Endothelial cell of umbilical vein (primary cell): ENCODE results near the gene GORASP1. TPM values are rescaled to one million over a fixed set of nuclear protein-coding genes. Genes with fewer than 3 reads are reported as not detected.

ENCODE experiments used
- BruUV-seq: library from RNA; stranded (reverse); fragments of 400-500 nt; replicated peaks from 2 replicates; lab custom pipeline; 2021; lab: Mats Ljungman, UMichigan
- CTCF ChIA-PET: fragments of 300-600, 350-600 bp; sonication (Branson Sonifier 250); formaldehyde crosslinking; loops from one replicate; lab custom pipeline; 2021; ENCODE audit warnings: antibody characterized with exemption, inconsistent platforms; lab: Charles Lee
- POLR2A ChIA-PET: fragments of 300-600, 350-600 bp; sonication (Branson Sonifier 250); formaldehyde crosslinking; loops from one replicate; lab custom pipeline; 2021; ENCODE audit warnings: antibody characterized with exemption, inconsistent platforms; lab: Charles Lee
- DNase-seq: peaks from one replicate; pipeline ENCODE4 v3.0.0-alpha.2; 2011; ENCODE audit warnings: low read depth, low spot score
- FAIRE-seq: peaks from 2 replicates; lab custom pipeline; 2011; peaks lifted over from hg19 to GRCh38; lab: Jason Lieb, UNC
- H2AFZ ChIP-seq: 2 replicates; pipeline ENCODE4 v1.6.0; 2012; ENCODE audit warnings: low read depth, low read length, control low read depth, inconsistent platforms
- H3K27ac ChIP-seq: 2 replicates; pipeline ENCODE4 v1.5.1; 2011; ENCODE audit warnings: low read depth, mild to moderate bottlenecking, control low read depth, low read length, moderate library complexity; ENCODE audit not compliant: insufficient read depth
- H3K27me3 ChIP-seq, 2 experiments: 2 replicates each; pipeline versions ENCODE4 v1.6.0 to v1.6.1; 2011; ENCODE audit warnings: low read length in 2 of 2, mixed read lengths in 1 of 2; ENCODE audit not compliant: control insufficient read depth in 2 of 2, insufficient read depth in 2 of 2
- H3K36me3 ChIP-seq, 2 experiments: 2 replicates in 1 of 2; 3 replicates in 1 of 2; pipeline ENCODE4 v1.5.1; 2011; ENCODE audit warnings: low read length in 2 of 2, mild to moderate bottlenecking in 1 of 2, moderate library complexity in 1 of 2; ENCODE audit not compliant: control insufficient read depth in 2 of 2, insufficient read depth in 2 of 2; ENCODE audit errors: extremely low read depth in 1 of 2
- H3K4me1 ChIP-seq: 3 replicates; pipeline ENCODE4 v1.5.1; 2011; ENCODE audit warnings: mild to moderate bottlenecking, low read length; ENCODE audit not compliant: control insufficient read depth, insufficient read depth; ENCODE audit errors: extremely low read depth
- H3K4me2 ChIP-seq: 2 replicates; pipeline ENCODE4 v1.6.1; 2011; ENCODE audit warnings: low read length, control low read depth, mixed read lengths; ENCODE audit not compliant: insufficient read depth
- H3K4me3 ChIP-seq, 3 experiments: fragments of 200-600 bp in 1 of 3; sonication (generic), shearing (Covaris generic) in 1 of 3; replicated peaks in 1 of 3; 2 replicates each; pipeline ENCODE4 v1.5.1; 2011 to 2016; ENCODE audit warnings: control low read depth in 3 of 3, low read length in 3 of 3, mild to moderate bottlenecking in 2 of 3, inconsistent platforms in 1 of 3, low read depth in 1 of 3, moderate library complexity in 1 of 3; ENCODE audit not compliant: insufficient read depth in 1 of 3
- H3K79me2 ChIP-seq: 2 replicates; pipeline ENCODE4 v1.6.0; 2012; ENCODE audit warnings: low read length, inconsistent platforms; ENCODE audit not compliant: control insufficient read depth, insufficient read depth
- H3K9ac ChIP-seq: replicated peaks from 2 replicates; pipeline ENCODE3; 2011; ENCODE audit warnings: low read length, control low read depth; ENCODE audit not compliant: insufficient read depth; ENCODE audit errors: extremely low read depth
- H3K9me1 ChIP-seq: replicated peaks from 3 replicates; pipeline ENCODE4 v1.6.0; 2011; ENCODE audit warnings: mild to moderate bottlenecking, low read length; ENCODE audit not compliant: control insufficient read depth, insufficient read depth; ENCODE audit errors: extremely low read depth
- H3K9me3 ChIP-seq: replicated peaks from 2 replicates; pipeline ENCODE4 v1.5.1; 2012; ENCODE audit warnings: low read length, inconsistent platforms; ENCODE audit not compliant: control insufficient read depth, insufficient read depth
- H4K20me1 ChIP-seq: replicated peaks from 2 replicates; pipeline ENCODE3; 2011; ENCODE audit warnings: mild to moderate bottlenecking, low read length; ENCODE audit not compliant: control insufficient read depth, insufficient read depth; ENCODE audit errors: extremely low read depth
- CTCF ChIP-seq, 2 donors: IDR thresholded peaks; 1 replicate in 1 of 2; 2 replicates in 1 of 2; pipeline ENCODE4 v1.5.1; 2011; ENCODE audit warnings: low read length in 2 of 2, mild to moderate bottlenecking in 2 of 2, moderate library complexity in 2 of 2, control low read depth in 1 of 2, inconsistent platforms in 1 of 2, low read depth in 1 of 2; ENCODE audit not compliant: insufficient read depth in 1 of 2; ENCODE audit errors: extremely low read depth in 1 of 2
- EZH2 ChIP-seq: IDR thresholded peaks from 2 replicates; pipeline ENCODE4 v1.6.1; 2012; ENCODE audit warnings: borderline replicate concordance, low read depth, mild to moderate bottlenecking, moderate library complexity, low read length, inconsistent platforms; ENCODE audit not compliant: severe bottlenecking
- FOS ChIP-seq: IDR thresholded peaks from 2 replicates; pipeline ENCODE4 v1.6.1; 2011; ENCODE audit warnings: mild to moderate bottlenecking, low read length, moderate library complexity, borderline replicate concordance; ENCODE audit not compliant: insufficient read depth
- GATA2 ChIP-seq: IDR thresholded peaks from 2 replicates; pipeline ENCODE4 v1.7.0; 2011; ENCODE audit warnings: low read depth, mild to moderate bottlenecking, moderate library complexity, mixed read lengths, low read length; ENCODE audit not compliant: insufficient read length, insufficient read depth
- JUN ChIP-seq: IDR thresholded peaks from 2 replicates; pipeline ENCODE4 v1.6.1; 2011; ENCODE audit warnings: borderline replicate concordance, low read depth; ENCODE audit not compliant: insufficient read length, insufficient read depth
- MAX ChIP-seq: IDR thresholded peaks from 2 replicates; pipeline ENCODE4 v1.6.1; 2011; ENCODE audit not compliant: insufficient read depth, insufficient read length
- MYC ChIP-seq: IDR thresholded peaks from one replicate; pipeline ENCODE4 v1.6.1; 2011; ENCODE audit warnings: mild to moderate bottlenecking, low read depth, low read length
- POLR2A ChIP-seq: IDR thresholded peaks from 2 replicates; pipeline ENCODE4 v1.6.1; 2012; ENCODE audit warnings: low read depth, mild to moderate bottlenecking, control low read depth, low read length
- POLR2AphosphoS5 ChIP-seq: IDR thresholded peaks from 2 replicates; pipeline ENCODE4 v1.6.1; 2012; ENCODE audit warnings: low read depth, mild to moderate bottlenecking, control low read depth, low read length, moderate library complexity; ENCODE audit not compliant: insufficient read depth
- dilution Hi-C: fragments of 300-500 bp; cut with MboI; formaldehyde crosslinking; loops from one replicate; pipeline ENCODE4 v1.15.0; 2019; ENCODE audit warnings: low sequenced_read_pairs; ENCODE audit not compliant: extremely low pct_ligation_motif_present
- intact Hi-C: fragments of 100-400 bp; cut with micrococcal nuclease; formaldehyde crosslinking; loops from one replicate; pipeline ENCODE4 v1.10.0; 2022
- polyA plus RNA-seq, 4 experiments: library from polyadenylated mRNA; depleted of rRNA in 3 of 4; stranded (reverse) in 3 of 4; unstranded in 1 of 4; fragments of >200 nt; gene quantifications; 2 replicates each; pipeline versions ENCODE4 v1.2.1 to v1.2.3, GENCODE V29; 2011 to 2012; ENCODE audit warnings: missing spikeins in 1 of 4
- total RNA-seq: library from RNA; stranded (reverse); gene quantifications from 2 replicates; pipeline ENCODE4 v1.2.3, GENCODE V29; 2021

The GORASP1 gene
- total and polyA plus RNA-seq, 2 donors (not counting 3 experiments of a cell fraction or from before 2014, with no cell fraction given): 62.5 to 68.0 TPM

GRCh38 chr3:39065197-39065596 lies 42.2 kb downstream of the GORASP1 start:
- TF ChIP-seq CTCF (IDR thresholded peaks at IDR 0.05; ENCODE audit: extremely low read depth in 1 of 2, insufficient read depth in 1 of 2, low read depth in 1 of 2, low read length in 2 of 2) (peak in 1 of 2 donors; percentile 56), POLR2A (no peak)
- CTCF ChIA-PET: interaction anchor here (0.6 kb wide), 1 partner anchor 8 kb away, joined by 3 read pairs; no protein-coding TSS in a partner anchor
- Histone ChIP-seq H3K4me2 (no peak overlapping the region), H3K9me1 (peaks cover 3% of the 10 kb centered on the region), H3K27ac (no peak overlapping the region), H3K4me1 (no peaks in the 10 kb centered on the region), H3K9me3 (no peaks in the 10 kb centered on the region), H3K9ac (no peak overlapping the region), H2AFZ (no peak overlapping the region), H3K27me3 (no peaks in the 10 kb centered on the region), H4K20me1 (no peaks in the 10 kb centered on the region), H3K4me3 (no peak overlapping the region), H3K79me2 (peaks cover 2% of the 10 kb centered on the region), H3K36me3 (peaks cover 3 to 6% of the 10 kb centered on the region in 2 experiments)
- intact Hi-C loops (no loop called here), dilution Hi-C loops (no loop called here)
- no TSS peak for BruUV-seq
- POLR2A ChIA-PET: no interaction called here
- FAIRE-seq: peak; percentile 18
- DNase-seq: peak; percentile 29

GRCh38 chr3:39064646-39065045 lies 42.8 kb downstream of the GORASP1 start:
- H3K9me1 ChIP-seq: peaks cover 3% of the 10 kb centered on the region
- CTCF ChIA-PET: interaction anchor here (0.6 kb wide), 1 partner anchor 8 kb away, joined by 3 read pairs; no protein-coding TSS in a partner anchor
- H3K4me1 ChIP-seq: no peaks in the 10 kb centered on the region
- peaks cover 3 to 6% of the 10 kb centered on the region in 2 experiments for H3K36me3 ChIP-seq
- H3K27ac ChIP-seq: no peak overlapping the region
- H3K9ac ChIP-seq: no peak overlapping the region
- no peak for FAIRE-seq
- H3K79me2 ChIP-seq: peaks cover 2% of the 10 kb centered on the region
- dilution Hi-C loops: no loop called here
- DNase-seq: no peak
- no peaks in the 10 kb centered on the region for H3K27me3 ChIP-seq
- no peak overlapping the region for H3K4me2 ChIP-seq
- no TSS peak for BruUV-seq
- H2AFZ ChIP-seq: no peak overlapping the region
- TF ChIP-seq MYC (no peak), CTCF (IDR thresholded peaks at IDR 0.05; ENCODE audit: extremely low read depth in 1 of 2, insufficient read depth in 1 of 2, low read depth in 1 of 2, low read length in 2 of 2) (no peak), POLR2A (no peak), JUN (no peak), POLR2AphosphoS5 (no peak), MAX (no peak), GATA2 (no peak), FOS (no peak), EZH2 (no peak)
- no peak overlapping the region for H3K4me3 ChIP-seq
- no peaks in the 10 kb centered on the region for H3K9me3 ChIP-seq
- H4K20me1 ChIP-seq: no peaks in the 10 kb centered on the region
- POLR2A ChIA-PET: no interaction called here
- intact Hi-C loops: no loop called here
